Measurements from ENCODE around the gene ZBTB8B.

ZBTB8B gene

DNA sequence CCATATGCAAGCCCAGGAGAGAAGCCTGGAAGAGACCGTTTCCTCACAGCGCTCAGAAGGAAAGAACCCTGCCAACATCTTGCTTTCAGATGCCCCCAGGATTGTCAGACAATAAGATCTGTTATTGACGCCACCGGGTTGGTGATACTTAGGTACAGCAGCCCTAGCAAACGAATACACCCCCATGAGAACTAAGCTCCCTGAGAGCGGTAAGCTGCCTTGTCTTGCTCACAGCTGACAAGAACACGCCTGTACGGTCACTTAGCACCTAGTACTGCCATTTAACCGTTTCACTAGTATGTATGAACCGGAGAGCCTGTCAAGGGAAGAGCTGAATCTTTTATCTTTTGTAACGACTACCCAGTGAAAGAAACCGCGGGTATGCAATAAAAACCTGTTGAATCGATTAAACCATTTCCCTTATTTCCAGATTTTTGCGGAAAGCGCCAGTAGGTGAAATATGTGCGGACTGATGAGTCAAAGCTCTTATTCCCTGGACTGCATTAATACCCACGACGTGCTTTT lies 619 bp upstream of the ZBTB8B start:
- no peak for DNase-seq (ENCODE audit: extremely low read depth, low read depth)
- H3K4me3 ChIP-seq (replicated peaks; ENCODE audit: low read depth, low read length), result peak overlapping the region; percentile 43
- TF ChIP-seq, protein P1, sequence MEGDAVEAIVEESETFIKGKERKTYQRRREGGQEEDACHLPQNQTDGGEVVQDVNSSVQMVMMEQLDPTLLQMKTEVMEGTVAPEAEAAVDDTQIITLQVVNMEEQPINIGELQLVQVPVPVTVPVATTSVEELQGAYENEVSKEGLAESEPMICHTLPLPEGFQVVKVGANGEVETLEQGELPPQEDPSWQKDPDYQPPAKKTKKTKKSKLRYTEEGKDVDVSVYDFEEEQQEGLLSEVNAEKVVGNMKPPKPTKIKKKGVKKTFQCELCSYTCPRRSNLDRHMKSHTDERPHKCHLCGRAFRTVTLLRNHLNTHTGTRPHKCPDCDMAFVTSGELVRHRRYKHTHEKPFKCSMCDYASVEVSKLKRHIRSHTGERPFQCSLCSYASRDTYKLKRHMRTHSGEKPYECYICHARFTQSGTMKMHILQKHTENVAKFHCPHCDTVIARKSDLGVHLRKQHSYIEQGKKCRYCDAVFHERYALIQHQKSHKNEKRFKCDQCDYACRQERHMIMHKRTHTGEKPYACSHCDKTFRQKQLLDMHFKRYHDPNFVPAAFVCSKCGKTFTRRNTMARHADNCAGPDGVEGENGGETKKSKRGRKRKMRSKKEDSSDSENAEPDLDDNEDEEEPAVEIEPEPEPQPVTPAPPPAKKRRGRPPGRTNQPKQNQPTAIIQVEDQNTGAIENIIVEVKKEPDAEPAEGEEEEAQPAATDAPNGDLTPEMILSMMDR (IDR thresholded peaks at IDR 0.05; ENCODE audit: low read depth, low read length, missing control alignments), result no peak

DNA sequence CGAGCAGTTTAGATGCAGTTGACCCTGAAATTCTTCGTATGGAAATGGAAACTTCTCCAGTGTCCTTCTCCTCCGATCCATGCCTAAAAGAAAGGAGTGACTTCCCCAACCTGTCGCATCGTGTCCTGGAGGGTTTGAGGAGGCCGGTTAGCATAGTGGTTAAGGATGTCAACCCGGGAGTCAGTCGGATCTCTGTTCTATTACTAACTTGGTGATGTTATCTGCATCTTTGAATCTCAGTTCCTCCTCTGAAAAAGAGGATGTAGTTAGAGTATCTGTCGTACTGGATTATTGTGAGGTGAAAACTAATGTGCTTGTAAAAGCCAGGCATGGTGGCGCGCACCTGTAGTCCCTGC lies 684 bp downstream of the ZBTB8B start:
- H3K4me3 ChIP-seq (replicated peaks; ENCODE audit: low read depth, low read length), result peak overlapping the region; percentile 43; the same call in 1 of the 2 replicates
- DNase-seq (ENCODE audit: extremely low read depth, low read depth), result no peak
- TF ChIP-seq, protein P1 (IDR thresholded peaks at IDR 0.05; ENCODE audit: low read depth, low read length, missing control alignments), result no peak

DNA sequence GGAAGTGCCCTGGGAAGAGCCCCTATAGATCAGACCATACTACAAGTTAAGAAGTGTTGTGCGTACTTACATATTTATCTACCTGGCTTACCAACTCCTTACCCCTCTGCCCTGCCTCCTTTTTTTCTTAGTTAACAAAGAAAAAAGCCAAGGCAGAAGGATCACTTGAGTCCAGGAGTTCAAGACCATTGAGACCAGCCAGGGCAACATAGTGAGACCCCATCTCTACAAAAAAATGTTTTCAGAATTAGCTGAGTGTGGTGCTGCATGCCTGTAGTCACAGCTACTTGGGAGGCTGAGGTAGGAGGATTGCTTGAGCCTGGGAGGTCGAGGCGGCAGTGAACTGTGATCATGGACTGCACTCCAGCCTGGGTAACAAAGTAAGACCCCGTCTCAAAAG lies 1.9 kb downstream of the ZBTB8B start:
- no peak overlapping the region for H3K4me3 ChIP-seq (replicated peaks; ENCODE audit: low read depth, low read length)
- no peak for DNase-seq (ENCODE audit: extremely low read depth, low read depth)
- TF ChIP-seq, protein P1 (IDR thresholded peaks at IDR 0.05; ENCODE audit: low read depth, low read length, missing control alignments), result no peak

DNA sequence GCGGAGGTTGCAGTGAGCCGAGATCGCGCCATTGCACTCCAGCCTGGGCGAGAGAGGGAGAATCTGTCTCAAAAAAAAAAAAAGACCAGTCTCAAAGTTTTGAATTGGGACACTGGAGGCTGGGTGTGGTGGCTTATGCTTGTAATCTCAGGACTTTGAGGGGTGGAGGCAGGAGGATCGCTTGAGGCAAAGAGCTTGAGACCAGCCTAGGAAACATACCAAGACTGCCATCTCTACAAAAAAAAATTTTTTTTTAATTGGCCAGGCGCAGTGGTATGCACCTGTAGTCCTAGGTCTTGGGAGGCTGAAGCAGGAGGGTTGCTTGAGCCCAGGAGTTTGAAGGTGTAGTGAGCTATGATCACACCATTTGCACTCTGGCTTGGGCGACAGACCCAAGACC lies 3.9 kb downstream of the ZBTB8B start:
- TF ChIP-seq, protein P1 (IDR thresholded peaks at IDR 0.05; ENCODE audit: low read depth, low read length, missing control alignments), result no peak

DNA sequence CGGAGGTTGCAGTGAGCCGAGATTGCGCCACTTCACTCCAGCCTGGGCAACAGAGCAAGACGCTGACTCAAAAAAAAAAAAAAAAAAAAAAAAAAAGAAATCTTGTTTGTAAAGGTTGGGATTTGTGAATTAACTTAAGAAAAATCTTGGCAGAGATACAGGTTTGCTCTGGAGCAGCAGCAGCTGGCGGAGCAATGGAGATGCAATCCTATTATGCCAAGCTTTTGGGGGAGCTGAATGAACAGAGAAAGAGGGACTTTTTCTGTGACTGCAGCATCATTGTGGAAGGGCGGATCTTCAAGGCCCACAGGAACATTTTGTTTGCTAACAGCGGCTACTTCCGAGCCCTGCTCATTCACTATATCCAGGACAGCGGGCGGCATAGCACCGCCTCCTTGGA lies 5.6 kb downstream of the ZBTB8B start:
- no peak overlapping the region for H3K4me3 ChIP-seq (replicated peaks; ENCODE audit: low read depth, low read length)
- TF ChIP-seq, protein P1 (IDR thresholded peaks at IDR 0.05; ENCODE audit: low read depth, low read length, missing control alignments), result no peak
- no peak for DNase-seq (ENCODE audit: extremely low read depth, low read depth)

More for the DNA sequence above, 3.9 kb downstream of the ZBTB8B start:
- no peak overlapping the region for H3K4me3 ChIP-seq (replicated peaks; ENCODE audit: low read depth, low read length)
- DNase-seq (ENCODE audit: extremely low read depth, low read depth), result no peak

DNA sequence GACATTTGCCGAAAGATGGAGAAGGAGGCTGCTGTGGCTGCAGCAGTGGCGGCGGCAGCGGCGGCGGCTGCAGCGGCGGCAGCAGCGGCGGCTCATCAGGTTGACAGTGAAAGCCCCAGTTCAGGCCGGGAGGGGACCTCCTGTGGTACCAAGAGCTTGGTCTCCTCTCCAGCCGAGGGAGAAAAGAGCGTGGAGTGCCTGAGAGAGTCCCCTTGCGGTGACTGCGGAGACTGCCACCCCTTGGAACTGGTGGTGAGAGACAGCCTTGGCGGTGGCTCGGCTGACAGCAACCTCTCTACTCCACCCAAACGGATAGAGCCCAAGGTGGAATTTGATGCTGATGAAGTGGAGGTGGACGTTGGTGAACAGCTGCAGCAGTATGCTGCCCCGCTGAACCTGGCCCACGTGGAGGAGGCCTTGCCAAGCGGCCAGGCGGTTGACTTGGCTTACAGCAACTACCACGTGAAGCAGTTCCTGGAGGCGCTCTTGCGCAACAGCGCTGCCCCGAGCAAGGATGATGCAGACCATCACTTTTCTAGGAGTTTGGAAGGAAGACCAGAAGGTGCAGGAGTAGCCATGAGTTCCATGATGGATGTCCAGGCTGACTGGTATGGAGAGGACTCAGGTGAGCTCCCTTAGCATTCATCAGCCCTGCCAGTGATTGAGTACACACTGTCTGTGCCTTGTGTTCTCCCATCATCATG lies 6.3 kb downstream of the ZBTB8B start:
- no peak for DNase-seq (ENCODE audit: extremely low read depth, low read depth)
- H3K4me3 ChIP-seq (replicated peaks; ENCODE audit: low read depth, low read length), result no peak overlapping the region
- TF ChIP-seq, protein P1 (IDR thresholded peaks at IDR 0.05; ENCODE audit: low read depth, low read length, missing control alignments), result peak; percentile 7
